ENCODE data around the gene AP1S3.
"Not testable (repeated sequence)": the region's sequence is repeated elsewhere in the genome, so short reads cannot be mapped to it uniquely, and the experiment has no call there.

The AP1S3 gene

GRCh38 chr2:223837287-223838061, at the start of gene AP1S3:
Gene AP1S3, minus strand, starts transcription at chr2:223837582. Its CDS starts 132 bp downstream, at chr2:223837450.
- peak; percentile 60 to 67 for DNase-seq (ENCODE audit: low read depth in 2 of 2)

GRCh38 chr2:223887127-223887526, 49.7 kb upstream of the AP1S3 start:
- DNase-seq (ENCODE audit: low read depth in 2 of 2) = no peak

GRCh38 chr2:223886726-223887125, 49.3 kb upstream of the AP1S3 start:
- no peak for DNase-seq (ENCODE audit: low read depth in 2 of 2)

- DNase-seq (ENCODE audit: low read depth in 2 of 2) = no peak
Observed at GRCh38 chr2:223884399-223884798, 47.0 kb upstream of the AP1S3 start.

- DNase-seq (ENCODE audit: low read depth in 2 of 2) = no peak
Observed at GRCh38 chr2:223882715-223883114, 45.3 kb upstream of the AP1S3 start.

- no peak for DNase-seq (ENCODE audit: low read depth in 2 of 2)
Observed at GRCh38 chr2:223880796-223881195, 43.4 kb upstream of the AP1S3 start.

GRCh38 chr2:223877721-223878410, 40.5 kb upstream of the AP1S3 start:
- no peak for DNase-seq (ENCODE audit: low read depth in 2 of 2)

- no peak for DNase-seq (ENCODE audit: low read depth in 2 of 2)
Observed at GRCh38 chr2:223873672-223874071, 36.3 kb upstream of the AP1S3 start.

GRCh38 chr2:223872772-223873171, 35.4 kb upstream of the AP1S3 start:
- DNase-seq (ENCODE audit: low read depth in 2 of 2) = not testable (repeated sequence)

- DNase-seq (ENCODE audit: low read depth in 2 of 2) = not testable (repeated sequence)
Observed at GRCh38 chr2:223871661-223872060, 34.3 kb upstream of the AP1S3 start.

GRCh38 chr2:223870840-223871611, 33.6 kb upstream of the AP1S3 start:
- no peak for DNase-seq (ENCODE audit: low read depth in 2 of 2)

- no peak for DNase-seq (ENCODE audit: low read depth in 2 of 2)
Observed at GRCh38 chr2:223868005-223868404, 30.6 kb upstream of the AP1S3 start.

- DNase-seq (ENCODE audit: low read depth in 2 of 2) = no peak
Observed at GRCh38 chr2:223865907-223866508, 28.6 kb upstream of the AP1S3 start.

- no peak for DNase-seq (ENCODE audit: low read depth in 2 of 2)
Observed at GRCh38 chr2:223865124-223865523, 27.7 kb upstream of the AP1S3 start.

GRCh38 chr2:223863491-223863890, 26.1 kb upstream of the AP1S3 start:
- DNase-seq (ENCODE audit: low read depth in 2 of 2) = no peak

- DNase-seq (ENCODE audit: low read depth in 2 of 2) = no peak
Observed at GRCh38 chr2:223860809-223861738, 23.7 kb upstream of the AP1S3 start.

GRCh38 chr2:223859070-223859469, 21.7 kb upstream of the AP1S3 start:
- no peak for DNase-seq (ENCODE audit: low read depth in 2 of 2)

- DNase-seq (ENCODE audit: low read depth in 2 of 2) = no peak
Observed at GRCh38 chr2:223856584-223856983, 19.2 kb upstream of the AP1S3 start.

GRCh38 chr2:223856021-223856420, 18.6 kb upstream of the AP1S3 start:
- DNase-seq (ENCODE audit: low read depth in 2 of 2) = no peak

- DNase-seq (ENCODE audit: low read depth in 2 of 2) = no peak
Observed at GRCh38 chr2:223855426-223855825, 18.0 kb upstream of the AP1S3 start.

GRCh38 chr2:223854741-223855140, 17.4 kb upstream of the AP1S3 start:
- DNase-seq (ENCODE audit: low read depth in 2 of 2) = no peak

All from stimulated activated CD4-positive, alpha-beta T cell treated with anti-CD3 and anti-CD28 coated beads, Interleukin-1b, Interleukin-23, amount 100 ng/mL, for 4 hours (primary cell).